Adrenal gland (tissue), 5 donors: ENCODE measurements around the gene LAPTM5.

Experiments
- CTCF ChIP-seq, 6 experiments: fragments of 450-650 bp in 4 of 6; fragments of 200-600 bp in 2 of 6; sonication (generic) in 1 of 6; IDR thresholded peaks; 1 replicate in 5 of 6; 2 replicates in 1 of 6; pipeline versions ENCODE4 v1.5.1 to v1.8.0; 2016 to 2021; ENCODE audit warnings: antibody characterized with exemption in 6 of 6, mild to moderate bottlenecking in 2 of 6, moderate library complexity in 1 of 6
- POLR2A ChIP-seq, 2 donors: fragments of 450-650 bp; IDR thresholded peaks; one replicate each; pipeline ENCODE4 v1.6.1; 2017; ENCODE audit warnings: antibody characterized with exemption in 2 of 2, mild to moderate bottlenecking in 2 of 2, moderate library complexity in 1 of 2
- donor health status: DM: no; HTN: no; CAD: no.

GRCh38 chr1:30728832-30729638 lies 28.5 kb downstream of the LAPTM5 start:
- TF ChIP-seq CTCF (IDR thresholded peaks at IDR 0.05) (no peak), POLR2A (IDR thresholded peaks at IDR 0.05) (no peak)
